NOMO-1 (cell line): ENCODE results near the gene ANO8.

Experiments used
- DNase-seq, 2 experiments: peaks; one replicate each; lab custom pipeline; 2025; ENCODE audit not compliant: unreplicated experiment in 2 of 2; lab: John Stamatoyannopoulos, UW

The ANO8 gene

DNA sequence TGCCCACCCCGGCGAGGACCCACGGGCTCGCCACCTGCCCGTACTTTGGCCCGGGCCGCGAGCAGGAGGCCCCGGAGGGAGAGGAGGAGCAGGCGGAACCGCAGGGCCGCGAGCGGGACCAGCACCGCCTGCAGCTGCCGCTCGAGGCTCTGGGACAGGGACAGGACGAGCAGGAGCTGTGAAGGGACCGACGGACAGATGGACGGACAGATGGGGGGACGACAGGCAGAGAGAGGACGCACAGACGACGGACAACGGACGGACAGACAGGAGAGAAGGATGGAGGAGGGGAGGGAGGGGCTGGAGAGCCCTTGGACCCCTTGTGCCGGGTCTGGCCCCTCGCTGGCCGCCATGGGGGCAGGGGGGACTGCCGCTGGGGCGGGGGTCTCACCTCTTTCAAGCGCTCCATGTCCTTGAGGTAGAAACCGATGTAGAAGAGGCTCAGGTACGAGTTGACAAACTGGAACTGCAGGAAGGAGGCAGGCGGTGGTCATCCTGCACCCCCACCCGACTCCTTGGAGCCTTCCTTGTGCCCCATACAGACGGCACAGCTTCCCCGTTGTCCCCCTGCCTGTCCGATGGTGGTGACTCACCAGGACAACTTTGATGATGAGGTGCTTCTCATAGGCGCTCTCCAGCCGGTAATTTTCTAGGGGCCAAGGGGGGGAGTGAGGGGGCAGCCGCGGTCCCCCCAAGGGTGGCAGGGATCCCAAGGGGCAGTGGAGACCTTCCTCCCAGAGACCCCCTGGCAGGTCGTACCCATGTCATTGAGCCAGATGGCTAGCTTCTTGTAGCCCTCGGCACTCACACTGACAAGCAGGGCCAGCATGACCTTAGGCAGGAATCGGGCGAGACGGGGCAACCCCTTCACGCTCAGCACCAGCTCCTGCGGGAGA is 5.0 kb downstream of the ANO8 start:
- no peak for DNase-seq

DNA sequence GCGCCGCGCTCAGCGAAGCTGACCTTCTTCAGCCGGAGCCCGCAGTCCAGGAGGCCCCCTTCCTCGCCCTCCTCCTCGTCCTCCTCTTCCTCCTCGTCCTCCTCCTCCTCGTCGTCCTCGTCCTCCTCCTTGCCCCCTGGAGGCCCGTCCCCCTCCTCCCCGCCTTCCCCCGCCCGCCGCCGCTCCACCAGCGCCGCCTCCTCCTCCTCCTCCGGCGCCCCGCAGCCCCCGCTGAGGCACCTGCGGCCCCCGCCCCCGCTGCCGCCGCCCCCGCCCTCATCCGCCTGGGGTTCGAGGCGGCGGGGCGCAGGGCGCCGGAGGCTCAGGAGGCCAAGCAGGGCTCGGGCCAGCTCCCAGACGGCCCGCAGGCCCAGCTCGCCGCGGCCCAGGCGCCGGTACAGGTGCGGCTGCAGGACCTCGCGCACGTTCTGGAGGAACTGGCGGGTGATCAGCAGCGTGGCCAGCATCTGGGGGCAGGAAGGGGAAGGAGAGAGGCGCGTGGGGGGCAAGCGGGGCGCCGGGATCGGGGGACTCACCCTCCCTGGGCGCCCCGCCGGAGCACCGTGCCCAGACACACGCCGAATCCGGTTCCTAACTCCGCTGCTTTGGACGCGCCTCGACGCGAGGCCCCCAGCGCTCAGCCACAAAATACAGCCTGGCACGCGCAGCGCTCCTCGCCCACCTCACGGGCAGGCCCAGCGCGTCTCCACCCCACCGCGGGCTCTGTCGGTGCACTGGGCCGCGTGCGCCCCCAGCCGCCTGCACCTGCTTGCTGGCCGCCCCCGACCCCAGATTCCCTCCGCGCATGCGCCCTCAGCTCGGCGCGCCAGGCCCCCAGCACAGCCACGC is 5.9 kb downstream of the ANO8 start:
- DNase-seq, result no peak

DNA sequence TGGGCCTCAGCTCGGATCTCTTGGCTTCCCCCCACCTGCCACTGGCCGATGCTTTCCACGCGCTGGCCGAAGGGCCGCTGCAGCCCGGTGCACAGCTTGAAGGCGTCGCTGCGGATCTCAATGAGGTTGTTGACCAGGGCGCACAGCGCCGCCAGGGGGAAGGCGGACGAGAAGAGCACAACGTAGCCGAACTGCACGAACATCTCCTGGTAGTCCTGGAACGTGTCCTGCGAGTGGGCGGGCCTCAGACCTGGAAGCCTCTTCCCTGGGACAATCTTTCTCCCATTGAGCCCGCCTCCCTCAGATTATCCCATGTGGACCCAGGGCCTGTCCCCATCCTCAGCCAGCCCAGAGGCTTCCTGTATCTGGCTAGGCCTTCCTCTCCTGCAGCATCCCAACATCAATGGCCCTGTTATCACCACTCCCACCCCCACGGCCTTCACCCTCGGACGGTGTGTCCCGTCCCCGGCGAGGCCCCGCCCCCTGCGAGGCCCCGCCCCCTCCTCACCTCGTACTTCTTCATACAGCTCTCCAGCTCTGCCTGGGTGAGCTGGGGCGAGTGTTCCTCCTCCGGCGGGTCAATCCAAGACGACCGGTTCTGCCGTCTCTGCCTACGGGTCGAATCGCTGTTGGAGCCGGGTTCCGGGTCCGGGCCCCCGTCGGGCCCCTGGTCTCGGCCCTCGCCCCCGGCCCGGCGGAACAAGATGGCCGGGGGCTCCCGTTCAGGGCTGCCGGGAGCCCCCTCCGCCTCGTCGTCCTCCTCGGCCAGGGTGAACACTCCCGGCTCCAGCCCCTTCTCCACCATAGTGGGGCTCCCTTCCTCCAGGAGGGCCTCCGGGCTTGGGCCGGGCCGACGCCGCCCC is 6.8 kb downstream of the ANO8 start:
- DNase-seq, result no peak

DNA sequence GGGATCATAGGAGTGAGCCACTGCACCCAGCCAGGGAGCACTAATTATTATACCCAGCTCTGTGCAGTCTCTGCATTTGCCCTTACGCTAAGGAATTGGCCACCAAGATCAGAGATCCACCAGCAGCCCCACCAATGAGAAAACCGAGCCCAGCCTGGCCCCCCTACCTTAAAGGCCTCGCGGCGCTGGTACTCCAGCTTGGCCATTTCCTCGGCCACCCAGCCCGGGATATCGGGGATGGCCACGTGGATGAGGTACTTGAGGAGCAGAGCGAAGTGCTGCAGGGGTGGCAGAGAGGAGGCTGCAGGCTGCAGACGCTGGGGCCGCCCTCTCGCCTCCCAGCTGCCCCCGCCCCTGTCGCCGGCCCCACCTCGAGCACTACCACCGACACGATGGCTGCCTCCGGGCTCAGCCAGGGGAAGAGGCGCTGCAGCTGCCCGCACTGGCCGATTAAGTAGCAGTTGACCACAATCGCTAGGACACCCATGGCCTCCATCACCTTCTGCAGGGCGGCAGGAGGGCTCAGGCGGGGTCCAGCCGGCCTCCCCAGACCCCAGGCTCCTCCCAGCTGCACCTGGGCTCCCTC is 7.5 kb downstream of the ANO8 start:
- no peak for DNase-seq

DNA sequence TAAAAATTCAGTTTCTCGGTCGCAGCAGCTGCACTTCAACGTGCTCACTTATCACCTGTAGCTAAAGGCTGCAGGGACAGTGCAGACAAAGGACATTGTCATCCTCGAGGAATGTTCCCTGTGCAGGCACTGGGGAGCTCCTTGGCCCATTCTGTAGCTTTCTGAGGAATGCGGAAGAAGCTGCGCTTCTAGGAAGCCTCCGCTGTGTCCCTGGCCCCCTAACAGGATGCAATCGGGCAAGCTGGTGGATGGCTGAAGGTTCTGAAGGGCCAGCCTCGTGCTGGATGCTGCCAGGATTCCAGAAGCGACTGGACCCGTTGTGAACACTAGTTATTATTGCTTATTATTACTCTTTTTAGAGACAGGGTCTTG is 8.1 kb downstream of the ANO8 start:
- no peak for DNase-seq

DNA sequence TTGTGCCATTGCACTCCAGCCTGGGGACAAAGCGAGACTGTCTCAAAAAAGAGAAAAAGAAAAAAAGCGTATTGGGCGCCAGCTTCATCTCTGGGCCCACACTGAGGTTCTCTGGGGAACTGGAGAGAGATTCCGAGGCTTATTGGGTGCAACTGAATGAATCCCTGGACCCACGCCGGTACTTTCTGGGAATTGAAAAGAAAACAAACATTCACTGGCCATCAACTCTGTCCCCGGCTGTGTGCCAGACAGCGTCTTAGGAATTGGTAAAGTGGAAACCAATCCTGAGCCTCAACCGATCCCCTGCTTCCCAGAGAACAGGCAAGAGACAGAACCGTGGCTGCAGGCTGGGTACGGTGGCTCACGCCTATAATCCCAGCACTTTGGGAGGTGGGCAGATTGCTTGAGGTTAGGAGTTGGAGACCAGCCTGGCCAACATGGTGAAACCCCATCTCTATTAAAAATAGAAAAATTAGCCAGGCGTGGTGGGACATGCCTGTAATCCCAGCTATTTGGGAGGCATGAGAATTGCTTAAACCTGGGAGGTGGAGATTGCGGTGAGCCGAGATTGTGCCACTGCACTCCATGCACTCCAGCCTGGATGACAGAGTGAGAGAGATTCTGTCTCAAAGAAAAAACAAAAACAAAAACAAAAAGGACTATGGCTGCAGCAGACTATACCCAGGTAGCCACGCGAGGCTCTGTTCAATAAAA is 8.6 kb downstream of the ANO8 start:
- no peak for DNase-seq

DNA sequence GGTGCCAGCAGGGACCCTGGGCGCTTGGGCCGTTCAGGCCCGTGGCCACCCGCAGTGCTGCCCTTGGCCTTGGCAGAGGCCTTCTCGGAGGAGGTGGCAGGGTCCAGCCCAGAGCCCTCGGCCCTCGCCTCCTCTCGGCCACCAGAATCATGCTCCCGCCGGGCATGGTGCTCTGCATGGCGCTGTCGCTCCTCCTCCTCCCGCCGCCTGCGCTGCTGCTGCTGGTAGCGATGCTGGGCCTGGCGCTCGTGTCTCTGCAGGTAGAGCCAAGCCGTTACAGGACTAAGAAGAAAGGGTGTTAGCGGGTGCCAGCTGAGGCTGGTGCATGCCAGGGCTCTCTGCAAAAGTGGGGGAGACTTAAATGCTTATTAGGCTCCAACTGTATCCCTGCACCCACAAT is 9.5 kb downstream of the ANO8 start:
- no peak for DNase-seq

DNA sequence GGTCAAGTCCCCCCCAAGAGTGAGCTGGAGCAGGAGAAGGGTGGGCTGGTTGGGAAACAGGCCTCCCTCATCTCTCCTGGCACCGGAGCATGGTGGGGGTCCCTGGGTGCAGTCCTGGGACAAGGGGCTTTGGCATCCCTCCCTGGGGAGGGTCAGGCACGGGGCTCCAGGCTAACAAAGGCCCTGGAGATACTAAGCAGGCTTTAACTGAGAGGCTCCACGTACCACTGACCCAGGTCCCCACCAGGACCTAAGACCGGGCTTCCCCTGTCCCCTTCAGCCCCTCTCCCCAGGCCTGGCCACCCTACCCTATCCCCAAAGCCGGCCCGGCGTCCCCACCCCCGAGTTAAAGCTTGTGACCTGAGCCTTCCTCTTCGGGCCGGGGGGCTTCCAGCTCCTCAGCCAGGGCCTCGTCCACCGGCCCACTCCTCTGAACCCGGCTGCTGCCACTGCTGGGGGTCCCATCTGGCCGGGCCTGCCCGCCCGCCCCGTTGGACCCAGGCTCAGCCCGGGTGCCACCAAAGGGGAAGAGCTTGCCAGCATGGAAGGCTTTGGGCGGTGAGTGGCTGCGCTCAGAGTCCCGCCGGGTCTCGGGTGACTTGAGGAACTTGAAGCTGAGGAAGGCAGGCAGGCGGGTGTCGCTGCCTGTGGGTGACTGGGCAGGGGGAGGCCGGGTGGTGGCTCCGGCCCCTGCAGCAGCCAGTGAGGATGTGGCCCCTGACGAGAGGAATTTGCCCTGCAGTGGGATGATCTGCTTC is 10.1 kb downstream of the ANO8 start:
- DNase-seq, result no peak

DNA sequence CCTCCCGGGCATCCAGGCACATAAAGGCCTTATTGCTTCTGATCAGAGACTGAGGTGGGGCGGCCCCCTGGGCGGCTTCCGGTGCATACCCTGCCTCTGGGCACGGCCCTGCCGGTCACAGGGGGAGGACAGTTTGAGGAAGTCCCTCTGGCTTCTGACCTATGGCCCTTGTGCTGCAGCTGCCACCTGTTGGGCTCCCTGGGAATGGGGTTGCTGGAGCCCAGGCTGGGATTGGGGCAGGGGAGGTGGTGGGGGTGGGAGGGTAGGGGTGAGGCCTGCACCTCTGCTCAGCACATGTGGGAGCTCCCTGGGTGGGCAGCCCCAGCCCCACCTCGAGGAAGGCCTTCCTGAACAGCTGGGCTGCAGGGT is 10.7 kb downstream of the ANO8 start:
- DNase-seq, result no peak

DNA sequence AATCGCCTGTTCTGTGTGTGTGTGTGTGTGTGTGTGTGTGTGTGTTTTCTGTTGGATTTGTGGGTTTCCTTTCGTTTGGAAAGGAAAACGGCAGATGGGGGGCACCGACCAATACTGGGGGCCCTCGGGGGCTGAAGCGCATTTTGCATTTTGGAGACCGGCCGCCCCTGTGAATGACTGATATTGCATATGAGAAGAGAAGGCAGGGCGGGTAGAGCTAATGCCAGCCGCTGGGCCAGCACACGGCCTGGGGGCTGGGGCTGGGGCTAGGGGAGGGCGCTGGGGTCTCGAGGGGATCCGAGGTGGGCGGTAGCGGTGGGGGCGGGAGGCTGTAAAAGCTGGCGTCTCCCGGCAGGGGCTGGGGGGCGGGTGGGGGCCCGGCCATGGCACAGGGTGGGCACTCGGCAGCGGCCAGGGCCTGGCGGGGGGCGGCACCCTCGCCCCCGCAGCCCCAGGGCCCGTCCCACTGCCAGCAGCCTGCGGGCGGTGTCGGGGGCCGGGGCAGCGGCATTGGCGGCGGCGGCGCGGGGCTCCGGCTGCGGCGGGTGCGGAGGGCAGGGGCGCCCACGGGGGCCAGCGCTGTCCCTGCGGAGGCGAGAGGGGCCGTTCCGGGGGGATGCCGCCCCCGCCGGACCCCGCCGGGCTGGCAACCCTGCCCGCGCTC is 11.2 kb downstream of the ANO8 start:
- DNase-seq, result no peak

DNA sequence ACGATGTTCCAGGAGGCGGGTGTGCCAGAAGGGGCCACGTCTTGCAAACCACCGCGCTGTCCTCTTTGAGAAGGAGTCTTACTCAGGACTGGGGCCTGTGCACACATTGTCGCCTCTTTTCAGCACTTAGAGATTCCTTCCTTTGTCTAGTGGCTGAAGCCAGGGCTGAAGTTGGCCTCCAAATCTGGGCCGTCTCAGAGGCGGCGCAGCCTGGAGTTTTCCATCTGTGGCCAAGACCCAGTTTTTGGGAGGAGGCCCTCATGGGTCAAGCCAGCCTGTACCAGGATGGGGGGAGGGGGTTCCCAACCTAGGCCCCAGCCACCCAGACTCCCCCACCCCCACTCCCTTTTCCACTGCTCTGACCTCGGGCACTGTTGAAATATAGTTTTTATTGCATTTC is 11.8 kb downstream of the ANO8 start:
- no peak for DNase-seq

DNA sequence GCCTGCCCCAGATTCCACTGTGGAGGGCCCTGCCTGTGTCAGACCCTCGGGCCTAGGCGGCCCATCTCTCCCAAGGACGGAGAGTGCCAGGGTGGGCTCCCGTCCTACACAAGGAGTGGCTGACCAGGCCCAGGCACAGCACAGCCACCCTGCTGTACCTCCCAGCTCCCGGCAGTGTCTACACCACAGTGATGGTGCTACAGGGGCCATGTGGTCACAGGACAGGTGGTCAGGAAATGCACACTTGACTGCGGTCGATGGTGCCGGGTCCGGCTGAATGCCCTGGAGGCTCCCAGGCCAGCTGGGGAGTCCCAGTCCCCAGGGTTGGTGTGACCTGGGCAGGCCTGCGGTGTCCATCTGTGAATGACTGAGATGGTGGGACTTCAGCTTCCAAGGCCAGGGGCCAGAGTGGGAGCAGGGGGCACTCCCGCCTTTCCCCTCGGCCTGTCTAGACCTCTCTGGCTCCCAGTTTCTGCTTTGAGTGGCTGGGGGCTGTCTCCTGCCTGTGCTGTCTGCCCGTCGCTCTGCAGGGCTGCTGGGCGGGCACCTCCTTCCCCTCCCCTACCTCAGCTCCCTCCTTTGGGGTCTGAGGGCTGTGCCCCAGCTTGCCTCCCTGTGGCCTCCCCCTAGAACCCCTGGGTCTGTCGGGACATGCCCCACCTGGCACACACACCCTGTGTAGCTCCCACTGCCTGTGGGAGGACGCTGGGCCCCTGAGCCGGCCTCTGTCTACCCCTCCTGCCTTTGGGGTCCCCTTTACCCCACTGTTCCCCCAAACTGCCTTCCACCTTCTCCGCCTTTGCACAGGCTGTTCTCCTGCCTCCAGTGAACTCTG is 12.8 kb downstream of the ANO8 start:
- DNase-seq, result no peak

DNA sequence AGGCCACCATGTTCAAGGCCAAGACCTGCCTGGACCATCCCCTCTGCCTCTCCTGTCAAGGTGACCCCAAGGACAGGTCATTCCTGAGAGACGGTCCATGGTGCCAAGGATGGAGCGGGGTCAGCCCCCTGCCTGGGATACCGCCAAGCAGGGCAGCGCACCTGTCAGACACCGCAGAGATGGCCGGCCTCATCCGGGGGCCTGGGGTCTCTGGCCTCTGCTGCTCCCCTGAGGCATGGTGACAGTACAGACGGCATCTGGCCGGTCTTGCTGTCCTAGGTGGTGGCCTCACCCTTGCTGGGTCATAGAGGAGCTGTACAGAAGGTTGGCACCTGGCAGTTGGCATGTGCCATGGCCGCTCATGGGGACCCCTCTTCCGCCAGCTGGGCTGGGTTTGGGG is 14.2 kb downstream of the ANO8 start:
- DNase-seq, result no peak

DNA sequence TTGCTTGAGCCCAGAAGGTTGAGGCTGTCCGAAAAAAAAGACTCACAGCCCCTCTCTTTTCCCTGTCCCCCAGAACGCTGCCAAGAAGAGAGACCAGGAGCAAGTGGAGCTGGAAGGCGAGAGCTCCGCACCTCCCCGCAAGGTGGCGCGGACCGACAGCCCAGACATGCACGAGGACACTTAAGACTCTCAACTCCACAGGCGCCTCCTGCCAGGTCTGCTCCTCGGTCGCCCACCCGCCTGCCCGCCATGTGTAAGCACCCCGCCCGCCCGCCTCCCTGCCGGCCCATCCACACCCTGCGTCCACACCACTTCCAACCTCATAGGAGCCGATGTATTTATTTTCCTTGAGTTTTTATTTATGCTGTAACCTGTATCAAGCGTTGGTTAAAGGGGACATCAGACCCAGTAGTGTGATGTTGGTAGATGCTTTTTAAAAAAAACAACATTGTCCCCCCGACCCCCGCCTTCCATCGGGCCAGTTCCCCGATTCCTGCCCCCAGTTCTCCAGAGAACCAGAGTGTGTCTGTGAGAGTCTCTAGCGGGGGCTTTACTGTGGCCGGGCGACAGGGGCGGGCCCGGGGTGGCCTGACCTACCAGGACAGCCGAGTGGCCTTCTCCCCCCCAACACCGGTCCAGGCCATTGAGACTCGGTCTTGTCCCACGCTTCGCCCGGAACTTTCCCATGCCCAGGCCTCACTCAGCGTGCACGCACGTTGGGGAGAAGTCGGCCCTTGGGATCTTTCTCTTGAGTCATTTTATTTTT is 15.0 kb downstream of the ANO8 start:
- DNase-seq, result no peak

DNA sequence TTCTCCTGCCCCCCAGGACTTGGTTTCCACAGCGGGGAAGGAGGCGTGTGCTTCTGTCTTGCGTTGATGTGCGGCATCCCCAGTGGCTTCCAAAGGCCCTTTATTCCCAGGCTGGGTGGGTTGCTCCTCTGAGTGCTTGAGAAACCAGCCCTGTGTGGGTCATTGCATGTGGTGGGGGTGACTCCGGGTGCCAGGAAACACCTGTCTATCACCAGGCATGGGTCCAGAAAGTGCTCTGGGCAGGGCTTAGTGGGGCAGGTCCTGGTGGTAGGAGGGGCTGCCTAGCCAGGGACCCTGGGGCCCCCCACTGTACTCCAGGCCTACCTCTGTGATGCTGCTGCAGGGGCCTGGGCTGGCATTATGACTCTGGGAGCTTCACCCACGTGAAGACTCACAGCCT is 15.7 kb downstream of the ANO8 start:
- no peak for DNase-seq

DNA sequence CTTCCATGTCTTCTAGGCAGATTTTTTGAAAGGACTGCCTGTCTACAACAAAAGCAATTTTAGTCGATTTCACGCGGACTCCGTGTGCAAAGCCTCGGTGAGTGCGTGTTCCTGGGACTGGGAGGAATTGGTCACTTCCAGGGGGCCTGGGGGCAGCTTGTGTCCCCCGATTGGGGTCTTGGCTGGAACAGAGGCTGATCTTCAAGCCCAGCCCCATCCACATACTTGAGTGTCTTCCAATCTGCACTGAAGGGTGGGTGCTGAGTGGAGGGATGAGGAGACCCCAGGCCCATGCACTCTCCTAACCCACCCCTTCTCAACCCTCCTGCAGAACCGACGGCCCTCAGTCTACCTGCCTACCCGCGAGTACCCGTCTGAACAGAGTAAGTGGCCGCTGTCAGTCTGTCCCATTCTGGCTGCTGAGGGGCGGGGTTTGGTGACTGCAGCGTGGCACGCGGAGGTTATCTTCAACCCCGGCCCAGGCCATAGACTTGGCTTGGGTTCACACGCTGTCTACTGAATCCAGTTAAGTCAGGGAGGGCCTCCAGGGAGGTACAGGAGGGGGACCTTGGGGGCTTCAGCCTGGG is 20.6 kb downstream of the ANO8 start:
- DNase-seq, result no peak
